ENCODE results near the gene S100A4. TPM values are rescaled to one million over a fixed set of nuclear protein-coding genes. Genes with fewer than 3 reads are reported as not detected.
A peak's percentile ranks its signal among the peaks of the same experiment; 100 is the strongest.

The S100A4 gene
- total and polyA plus RNA-seq, 2 experiments from 2014 or later, result 14.2 to 36.0 TPM

GRCh38 chr1:153567621-153568366, 22.2 kb upstream of the S100A4 start:
- peak; percentile 9 for ATAC-seq
- Histone ChIP-seq H3K4me3 (peak overlapping the region; percentile 34; the same call in 1 of the 2 replicates), H3K9me2 (ENCODE audit: insufficient read depth) (no peaks in the 10 kb centered on the region)

More at GRCh38 chr1:153567621-153568366, 22.2 kb upstream of the S100A4 start:
- no peaks in the 10 kb centered on the region for H3K36me3 ChIP-seq (ENCODE audit: insufficient read depth)
- no peaks in the 10 kb centered on the region for H3K27me3 ChIP-seq (ENCODE audit: insufficient read depth)
- Mint-ChIP-seq H3K4me1 (peaks cover 36% of the 10 kb centered on the region), H3K4me3 (peak overlapping the region; percentile 57; the same call in 2 of the 3 replicates), H3K27me3 (ENCODE audit: insufficient read depth, low read depth, poor library complexity) (peaks cover 16% of the 10 kb centered on the region), H3K36me3 (ENCODE audit: low read depth) (no peaks in the 10 kb centered on the region), H3K9me3 (no peaks in the 10 kb centered on the region), H3K27ac (peak overlapping the region; percentile 62)
- peak overlapping the region; percentile 74 for H3K4me2 ChIP-seq
- peak overlapping the region; percentile 67 for H2AFZ ChIP-seq
- TF ChIP-seq, protein P1, sequence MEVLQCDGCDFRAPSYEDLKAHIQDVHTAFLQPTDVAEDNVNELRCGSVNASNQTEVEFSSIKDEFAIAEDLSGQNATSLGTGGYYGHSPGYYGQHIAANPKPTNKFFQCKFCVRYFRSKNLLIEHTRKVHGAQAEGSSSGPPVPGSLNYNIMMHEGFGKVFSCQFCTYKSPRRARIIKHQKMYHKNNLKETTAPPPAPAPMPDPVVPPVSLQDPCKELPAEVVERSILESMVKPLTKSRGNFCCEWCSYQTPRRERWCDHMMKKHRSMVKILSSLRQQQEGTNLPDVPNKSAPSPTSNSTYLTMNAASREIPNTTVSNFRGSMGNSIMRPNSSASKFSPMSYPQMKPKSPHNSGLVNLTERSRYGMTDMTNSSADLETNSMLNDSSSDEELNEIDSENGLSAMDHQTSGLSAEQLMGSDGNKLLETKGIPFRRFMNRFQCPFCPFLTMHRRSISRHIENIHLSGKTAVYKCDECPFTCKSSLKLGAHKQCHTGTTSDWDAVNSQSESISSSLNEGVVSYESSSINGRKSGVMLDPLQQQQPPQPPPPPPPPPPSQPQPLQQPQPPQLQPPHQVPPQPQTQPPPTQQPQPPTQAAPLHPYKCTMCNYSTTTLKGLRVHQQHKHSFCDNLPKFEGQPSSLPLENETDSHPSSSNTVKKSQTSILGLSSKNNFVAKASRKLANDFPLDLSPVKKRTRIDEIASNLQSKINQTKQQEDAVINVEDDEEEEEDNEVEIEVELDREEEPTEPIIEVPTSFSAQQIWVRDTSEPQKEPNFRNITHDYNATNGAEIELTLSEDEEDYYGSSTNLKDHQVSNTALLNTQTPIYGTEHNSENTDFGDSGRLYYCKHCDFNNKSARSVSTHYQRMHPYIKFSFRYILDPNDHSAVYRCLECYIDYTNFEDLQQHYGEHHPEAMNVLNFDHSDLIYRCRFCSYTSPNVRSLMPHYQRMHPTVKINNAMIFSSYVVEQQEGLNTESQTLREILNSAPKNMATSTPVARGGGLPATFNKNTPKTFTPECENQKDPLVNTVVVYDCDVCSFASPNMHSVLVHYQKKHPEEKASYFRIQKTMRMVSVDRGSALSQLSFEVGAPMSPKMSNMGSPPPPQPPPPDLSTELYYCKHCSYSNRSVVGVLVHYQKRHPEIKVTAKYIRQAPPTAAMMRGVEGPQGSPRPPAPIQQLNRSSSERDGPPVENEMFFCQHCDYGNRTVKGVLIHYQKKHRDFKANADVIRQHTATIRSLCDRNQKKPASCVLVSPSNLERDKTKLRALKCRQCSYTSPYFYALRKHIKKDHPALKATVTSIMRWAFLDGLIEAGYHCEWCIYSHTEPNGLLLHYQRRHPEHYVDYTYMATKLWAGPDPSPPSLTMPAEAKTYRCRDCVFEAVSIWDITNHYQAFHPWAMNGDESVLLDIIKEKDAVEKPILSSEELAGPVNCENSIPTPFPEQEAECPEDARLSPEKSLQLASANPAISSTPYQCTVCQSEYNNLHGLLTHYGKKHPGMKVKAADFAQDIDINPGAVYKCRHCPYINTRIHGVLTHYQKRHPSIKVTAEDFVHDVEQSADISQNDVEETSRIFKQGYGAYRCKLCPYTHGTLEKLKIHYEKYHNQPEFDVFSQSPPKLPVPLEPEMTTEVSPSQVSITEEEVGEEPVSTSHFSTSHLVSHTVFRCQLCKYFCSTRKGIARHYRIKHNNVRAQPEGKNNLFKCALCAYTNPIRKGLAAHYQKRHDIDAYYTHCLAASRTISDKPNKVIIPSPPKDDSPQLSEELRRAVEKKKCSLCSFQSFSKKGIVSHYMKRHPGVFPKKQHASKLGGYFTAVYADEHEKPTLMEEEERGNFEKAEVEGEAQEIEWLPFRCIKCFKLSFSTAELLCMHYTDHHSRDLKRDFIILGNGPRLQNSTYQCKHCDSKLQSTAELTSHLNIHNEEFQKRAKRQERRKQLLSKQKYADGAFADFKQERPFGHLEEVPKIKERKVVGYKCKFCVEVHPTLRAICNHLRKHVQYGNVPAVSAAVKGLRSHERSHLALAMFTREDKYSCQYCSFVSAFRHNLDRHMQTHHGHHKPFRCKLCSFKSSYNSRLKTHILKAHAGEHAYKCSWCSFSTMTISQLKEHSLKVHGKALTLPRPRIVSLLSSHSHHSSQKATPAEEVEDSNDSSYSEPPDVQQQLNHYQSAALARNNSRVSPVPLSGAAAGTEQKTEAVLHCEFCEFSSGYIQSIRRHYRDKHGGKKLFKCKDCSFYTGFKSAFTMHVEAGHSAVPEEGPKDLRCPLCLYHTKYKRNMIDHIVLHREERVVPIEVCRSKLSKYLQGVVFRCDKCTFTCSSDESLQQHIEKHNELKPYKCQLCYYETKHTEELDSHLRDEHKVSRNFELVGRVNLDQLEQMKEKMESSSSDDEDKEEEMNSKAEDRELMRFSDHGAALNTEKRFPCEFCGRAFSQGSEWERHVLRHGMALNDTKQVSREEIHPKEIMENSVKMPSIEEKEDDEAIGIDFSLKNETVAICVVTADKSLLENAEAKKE (CRISPR knock-in tag; IDR thresholded peaks at IDR 0.05), result no peak
- TF ChIP-seq NANOG (IDR thresholded peaks at IDR 0.05; ENCODE audit: borderline replicate concordance) (no peak), POLR2AphosphoS5 (IDR thresholded peaks at IDR 0.05; ENCODE audit: low read depth) (no peak), CREB1 (CRISPR knock-in tag; IDR thresholded peaks at IDR 0.05; ENCODE audit: low read depth) (no peak), ZNF331 (CRISPR knock-in tag; IDR thresholded peaks at IDR 0.05; ENCODE audit: low read depth) (no peak), REST (IDR thresholded peaks at IDR 0.05; ENCODE audit: unreplicated experiment) (no peak), EZH2phosphoT487 (IDR thresholded peaks at IDR 0.05; ENCODE audit: unreplicated experiment) (no peak), CTCF (conservative IDR thresholded peaks at IDR 0.05; ENCODE audit: low read depth in 2 of 2) (no peak)
- TF ChIP-seq, protein P2, sequence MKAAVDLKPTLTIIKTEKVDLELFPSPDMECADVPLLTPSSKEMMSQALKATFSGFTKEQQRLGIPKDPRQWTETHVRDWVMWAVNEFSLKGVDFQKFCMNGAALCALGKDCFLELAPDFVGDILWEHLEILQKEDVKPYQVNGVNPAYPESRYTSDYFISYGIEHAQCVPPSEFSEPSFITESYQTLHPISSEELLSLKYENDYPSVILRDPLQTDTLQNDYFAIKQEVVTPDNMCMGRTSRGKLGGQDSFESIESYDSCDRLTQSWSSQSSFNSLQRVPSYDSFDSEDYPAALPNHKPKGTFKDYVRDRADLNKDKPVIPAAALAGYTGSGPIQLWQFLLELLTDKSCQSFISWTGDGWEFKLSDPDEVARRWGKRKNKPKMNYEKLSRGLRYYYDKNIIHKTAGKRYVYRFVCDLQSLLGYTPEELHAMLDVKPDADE (IDR thresholded peaks at IDR 0.05), result no peak
- H3F3A ChIP-seq (replicated peaks; ENCODE audit: low read depth), result peaks cover 6% of the 10 kb centered on the region; the same call in 1 of the 2 replicates
- H3K4me1 ChIP-seq (ENCODE audit: insufficient read depth), result peaks cover 18% of the 10 kb centered on the region
- H3K27ac ChIP-seq (ENCODE audit: low read depth), result peak overlapping the region; percentile 70; the same call in 1 of the 2 replicates
- no peaks in the 10 kb centered on the region for H4K20me1 ChIP-seq (replicated peaks; ENCODE audit: insufficient read depth)
- no peaks in the 10 kb centered on the region for H3K79me2 ChIP-seq (replicated peaks; ENCODE audit: insufficient read depth)
- peak; percentile 57 for DNase-seq (ENCODE audit: low spot score)

Data from GM23338 (cell line).